ENCODE results near the gene SPRR4. TPM values are rescaled to one million over a fixed set of nuclear protein-coding genes. Genes with fewer than 3 reads are reported as not detected.

Gene SPRR4
- total RNA-seq, 4 donors from 2014 or later = not detected

DNA sequence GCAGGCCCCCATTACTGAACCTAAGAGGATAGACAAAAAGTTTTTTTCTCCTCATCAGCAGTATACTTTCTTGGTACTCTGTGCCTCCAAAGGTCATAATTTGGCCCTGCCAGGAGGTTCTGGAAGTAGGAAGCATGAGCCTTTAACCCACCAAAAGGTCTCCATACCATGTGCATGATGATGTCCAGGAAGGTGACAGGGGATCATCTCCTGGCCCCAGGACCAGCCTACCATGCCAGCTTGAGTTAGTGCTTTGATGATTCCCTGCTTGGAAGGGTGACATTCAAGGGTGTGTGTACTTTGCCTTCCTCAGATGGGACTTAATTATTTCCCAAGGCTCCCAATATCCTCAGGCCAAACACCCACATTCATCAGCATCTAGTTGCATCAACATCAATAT, 7.2 kb downstream of the SPRR4 start:
- Histone ChIP-seq H3K4me1 (no peaks in the 10 kb centered on the region), H3K9me3 (no peaks in the 10 kb centered on the region), H3K27ac (no peak overlapping the region), H3K36me3 (no peaks in the 10 kb centered on the region), H3K27me3 (no peaks in the 10 kb centered on the region), H3K4me3 (no peak overlapping the region)
- no peak for DNase-seq
- TF ChIP-seq, protein P1, sequence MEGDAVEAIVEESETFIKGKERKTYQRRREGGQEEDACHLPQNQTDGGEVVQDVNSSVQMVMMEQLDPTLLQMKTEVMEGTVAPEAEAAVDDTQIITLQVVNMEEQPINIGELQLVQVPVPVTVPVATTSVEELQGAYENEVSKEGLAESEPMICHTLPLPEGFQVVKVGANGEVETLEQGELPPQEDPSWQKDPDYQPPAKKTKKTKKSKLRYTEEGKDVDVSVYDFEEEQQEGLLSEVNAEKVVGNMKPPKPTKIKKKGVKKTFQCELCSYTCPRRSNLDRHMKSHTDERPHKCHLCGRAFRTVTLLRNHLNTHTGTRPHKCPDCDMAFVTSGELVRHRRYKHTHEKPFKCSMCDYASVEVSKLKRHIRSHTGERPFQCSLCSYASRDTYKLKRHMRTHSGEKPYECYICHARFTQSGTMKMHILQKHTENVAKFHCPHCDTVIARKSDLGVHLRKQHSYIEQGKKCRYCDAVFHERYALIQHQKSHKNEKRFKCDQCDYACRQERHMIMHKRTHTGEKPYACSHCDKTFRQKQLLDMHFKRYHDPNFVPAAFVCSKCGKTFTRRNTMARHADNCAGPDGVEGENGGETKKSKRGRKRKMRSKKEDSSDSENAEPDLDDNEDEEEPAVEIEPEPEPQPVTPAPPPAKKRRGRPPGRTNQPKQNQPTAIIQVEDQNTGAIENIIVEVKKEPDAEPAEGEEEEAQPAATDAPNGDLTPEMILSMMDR (IDR thresholded peaks at IDR 0.05) = no peak
- TF ChIP-seq POLR2A (IDR thresholded peaks at IDR 0.05) = no peak

DNA sequence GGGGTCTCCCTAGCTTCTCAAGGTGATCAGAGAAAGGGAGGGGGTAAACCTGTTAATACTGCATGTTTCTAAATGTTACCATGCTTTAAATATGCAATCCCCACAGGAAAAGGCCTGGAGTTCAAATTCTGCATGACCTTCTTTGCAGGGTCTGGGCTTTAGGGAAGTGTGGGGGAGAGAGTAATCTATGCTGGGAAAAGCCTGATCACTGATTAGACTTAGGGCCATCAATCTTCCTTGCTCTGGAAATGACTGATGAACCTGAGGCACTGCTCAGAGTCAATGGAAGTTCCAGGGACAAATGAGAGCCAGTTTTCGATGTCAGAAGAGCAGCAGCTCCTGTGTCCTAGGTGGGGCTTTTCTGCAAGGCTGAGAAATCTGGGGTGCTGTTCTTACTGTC, 10.2 kb downstream of the SPRR4 start:
- TF ChIP-seq POLR2A (IDR thresholded peaks at IDR 0.05) = no peak
- TF ChIP-seq, protein P1 (IDR thresholded peaks at IDR 0.05) = no peak
- no peaks in the 10 kb centered on the region for H3K27me3 ChIP-seq
- no peaks in the 10 kb centered on the region for H3K36me3 ChIP-seq
- no peaks in the 10 kb centered on the region for H3K4me1 ChIP-seq
- no peak for DNase-seq
- no peak overlapping the region for H3K27ac ChIP-seq
- H3K9me3 ChIP-seq = no peaks in the 10 kb centered on the region
- H3K4me3 ChIP-seq = no peak overlapping the region

DNA sequence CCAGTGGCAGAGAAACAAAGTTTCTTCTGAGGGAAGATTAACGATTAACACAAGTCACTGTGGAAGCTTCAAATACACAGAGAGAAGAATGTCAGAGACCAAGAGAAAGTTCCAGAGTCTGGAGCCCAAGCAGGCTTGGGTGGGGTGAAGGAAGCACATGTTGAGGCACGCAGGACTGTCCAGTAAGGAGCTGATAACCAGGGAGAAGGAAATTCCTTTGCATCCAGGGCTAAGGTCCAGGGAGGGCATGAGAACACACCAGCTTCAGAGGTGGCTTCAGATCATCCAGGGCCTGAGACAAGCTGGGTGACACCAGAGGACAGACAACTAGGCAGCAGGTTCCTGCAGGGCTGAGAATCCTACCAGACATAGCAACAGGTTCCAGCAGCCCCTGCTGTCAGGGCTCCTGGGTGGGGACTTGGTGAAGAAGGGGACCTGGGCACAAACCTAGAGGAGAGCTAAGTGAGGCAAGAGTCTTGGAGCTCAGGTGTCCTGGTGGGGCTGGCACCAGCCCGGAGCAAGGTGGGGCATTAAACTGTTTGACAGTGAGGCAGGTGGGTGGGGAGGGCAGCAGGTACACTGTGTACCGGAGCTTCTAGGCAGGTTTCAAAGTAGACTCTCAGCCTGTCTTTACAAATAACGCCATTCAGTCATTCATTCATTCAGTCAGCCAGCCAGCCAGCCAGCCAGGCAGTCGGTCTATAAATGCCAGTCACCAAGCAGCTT, 10.9 kb downstream of the SPRR4 start:
- Histone ChIP-seq H3K36me3 (no peaks in the 10 kb centered on the region), H3K9me3 (no peaks in the 10 kb centered on the region), H3K4me3 (no peak overlapping the region), H3K27me3 (no peaks in the 10 kb centered on the region), H3K4me1 (no peaks in the 10 kb centered on the region), H3K27ac (no peak overlapping the region)
- no peak for DNase-seq
- TF ChIP-seq, protein P1 (IDR thresholded peaks at IDR 0.05) = no peak
- no peak for TF ChIP-seq POLR2A (IDR thresholded peaks at IDR 0.05)

DNA sequence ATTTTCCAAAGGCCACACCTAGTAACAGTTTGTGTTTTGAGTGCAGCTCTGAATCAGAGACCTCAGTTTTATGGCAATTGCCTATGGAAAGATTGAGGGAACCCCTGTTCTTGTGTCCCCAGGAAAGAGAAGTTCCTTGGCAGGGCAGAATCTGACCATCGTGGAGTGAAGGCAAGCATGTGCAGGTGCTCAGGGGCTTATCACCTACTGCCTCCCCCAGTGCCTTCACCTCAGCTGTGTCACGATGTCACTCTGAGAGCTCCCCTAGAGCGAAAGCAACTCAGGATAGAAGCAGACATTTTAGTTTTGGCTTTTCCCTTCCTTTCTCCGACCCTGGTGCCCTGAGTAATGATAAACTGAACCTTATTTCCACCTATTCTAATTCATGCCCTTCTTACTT, 11.6 kb downstream of the SPRR4 start:
- H3K27ac ChIP-seq = no peak overlapping the region
- no peaks in the 10 kb centered on the region for H3K27me3 ChIP-seq
- no peaks in the 10 kb centered on the region for H3K36me3 ChIP-seq
- TF ChIP-seq, protein P1 (IDR thresholded peaks at IDR 0.05) = no peak
- no peak for TF ChIP-seq POLR2A (IDR thresholded peaks at IDR 0.05)
- DNase-seq = no peak
- no peaks in the 10 kb centered on the region for H3K9me3 ChIP-seq
- H3K4me3 ChIP-seq = no peak overlapping the region
- no peaks in the 10 kb centered on the region for H3K4me1 ChIP-seq

DNA sequence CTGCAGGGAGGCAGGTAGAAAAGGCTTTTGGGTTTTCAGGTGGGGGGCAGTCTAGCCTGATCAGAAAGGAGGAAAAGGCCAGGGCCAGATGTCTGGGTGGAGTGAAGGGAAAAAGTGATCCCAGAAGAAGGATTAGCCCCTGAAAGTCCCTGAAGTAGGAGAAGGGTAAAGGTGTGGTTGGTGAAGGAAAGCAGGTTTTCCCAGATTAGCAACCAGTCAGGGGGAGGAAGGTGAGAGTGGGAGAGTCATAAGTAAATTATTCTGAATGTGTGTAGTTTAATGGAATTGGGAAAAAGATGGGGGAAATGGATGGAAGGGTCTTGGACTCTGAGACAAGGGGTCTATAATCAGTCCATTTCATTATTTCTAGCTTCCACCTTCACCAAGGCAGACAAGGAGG, 12.8 kb downstream of the SPRR4 start:
- H3K36me3 ChIP-seq = no peaks in the 10 kb centered on the region
- H3K27me3 ChIP-seq = no peaks in the 10 kb centered on the region
- H3K4me3 ChIP-seq = no peak overlapping the region
- TF ChIP-seq, protein P1 (IDR thresholded peaks at IDR 0.05) = no peak
- TF ChIP-seq POLR2A (IDR thresholded peaks at IDR 0.05) = no peak
- H3K4me1 ChIP-seq = no peaks in the 10 kb centered on the region
- H3K27ac ChIP-seq = no peak overlapping the region
- DNase-seq = no peak
- no peaks in the 10 kb centered on the region for H3K9me3 ChIP-seq
